Measurements from ENCODE around the gene PKP4.

PKP4 gene

GRCh38 chr2:158507679-158508078, 50.9 kb downstream of the PKP4 start:
- no peak overlapping the region for H3K27ac ChIP-seq
- DNase-seq (ENCODE audit: low spot score) = no peak
- no peak overlapping the region for H3K4me3 ChIP-seq
- no peak for TF ChIP-seq CTCF (IDR thresholded peaks at IDR 0.05)

- DNase-seq (ENCODE audit: low spot score) = no peak
- no peak overlapping the region for H3K4me3 ChIP-seq
- no peak for TF ChIP-seq CTCF (IDR thresholded peaks at IDR 0.05)
- H3K27ac ChIP-seq = no peak overlapping the region
Measured at GRCh38 chr2:158509928-158510797, 53.4 kb downstream of the PKP4 start.

GRCh38 chr2:158510887-158511286, 54.1 kb downstream of the PKP4 start:
- TF ChIP-seq CTCF (IDR thresholded peaks at IDR 0.05) = no peak
- no peak overlapping the region for H3K4me3 ChIP-seq
- DNase-seq (ENCODE audit: low spot score) = no peak
- no peak overlapping the region for H3K27ac ChIP-seq

GRCh38 chr2:158511706-158512105, 55.0 kb downstream of the PKP4 start:
- no peak for DNase-seq (ENCODE audit: low spot score)
- H3K4me3 ChIP-seq = no peak overlapping the region
- TF ChIP-seq CTCF (IDR thresholded peaks at IDR 0.05) = no peak
- H3K27ac ChIP-seq = no peak overlapping the region

- no peak for TF ChIP-seq CTCF (IDR thresholded peaks at IDR 0.05)
- Histone ChIP-seq H3K27ac (no peak overlapping the region), H3K4me3 (no peak overlapping the region)
- DNase-seq (ENCODE audit: low spot score) = no peak
Measured at GRCh38 chr2:158512323-158512722, 55.6 kb downstream of the PKP4 start.

- no peak overlapping the region for H3K27ac ChIP-seq
- no peak overlapping the region for H3K4me3 ChIP-seq
- no peak for TF ChIP-seq CTCF (IDR thresholded peaks at IDR 0.05)
- DNase-seq (ENCODE audit: low spot score) = no peak
Measured at GRCh38 chr2:158513841-158514240, 57.1 kb downstream of the PKP4 start.

GRCh38 chr2:158518084-158518483, 61.3 kb downstream of the PKP4 start:
- no peak for DNase-seq (ENCODE audit: low spot score)
- TF ChIP-seq CTCF (IDR thresholded peaks at IDR 0.05) = no peak
- Histone ChIP-seq H3K27ac (no peak overlapping the region), H3K4me3 (no peak overlapping the region)

All from coronary artery (tissue), 2 donors.